ENCODE measurements around the gene WWP2.
"Not testable (repeated sequence)": the region's sequence is repeated elsewhere in the genome, so short reads cannot be mapped to it uniquely, and the experiment has no call there.

Gene WWP2

DNA sequence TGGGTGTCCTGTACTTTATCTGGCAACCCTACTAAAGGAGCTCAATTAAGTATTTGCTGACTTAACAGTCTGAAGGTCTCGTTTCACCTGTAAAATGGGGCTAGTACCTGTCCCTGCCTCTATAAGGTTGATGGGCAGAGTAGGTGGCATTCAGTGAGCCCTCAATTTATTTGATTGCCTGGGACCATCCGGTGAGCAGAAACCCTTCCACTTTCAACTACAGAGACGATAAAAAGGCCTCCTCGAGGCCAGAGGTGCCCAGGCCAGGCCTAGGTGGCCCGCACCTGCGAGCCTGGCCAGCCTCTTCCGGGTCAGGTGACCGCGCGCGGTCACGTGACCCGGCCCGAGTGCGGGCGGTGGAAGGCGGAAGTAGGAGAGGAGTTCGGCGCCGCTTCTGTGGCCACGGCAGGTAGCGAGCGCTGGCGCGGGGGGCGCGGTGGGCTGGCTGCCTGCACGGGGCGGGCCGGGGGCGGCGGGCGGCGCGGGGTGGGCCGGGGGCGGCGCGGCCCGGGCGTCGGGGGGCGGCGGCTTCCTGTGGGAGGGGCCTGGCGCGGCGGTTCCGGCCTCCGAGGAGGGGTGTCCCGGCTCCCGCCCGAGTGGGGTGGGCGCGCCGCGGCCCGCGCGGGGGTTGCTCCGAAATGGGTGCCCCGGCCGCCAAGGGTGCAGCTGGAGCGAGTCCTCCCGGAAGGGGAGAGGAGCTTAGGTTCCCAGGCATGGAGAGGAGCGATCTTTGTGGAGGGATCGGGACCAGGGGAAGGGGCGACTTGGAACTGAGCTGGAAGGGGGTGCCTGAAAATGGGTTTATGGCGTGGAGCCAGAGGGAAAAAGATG is at the start of gene WWP2:
Gene WWP2, plus strand, starts transcription at position 350 of the 831 bp plus-strand sequence. CDS start 24,679 bp downstream, outside the sequence.
- H3K4me3 Mint-ChIP-seq: peak within 1 kb of the TSS; percentile 86 to 95
- H3K27ac Mint-ChIP-seq: peak within 1 kb of the TSS; percentile 99
- ATAC-seq (peak; percentile 92), DNase-seq (peak; percentile 71 to 76)
- H3K27me3 Mint-ChIP-seq: no peaks in the 10 kb centered on the region
- no peaks in the 10 kb centered on the region for H3K9me3 Mint-ChIP-seq
- H3K4me1 Mint-ChIP-seq: peaks cover 44% of the 10 kb centered on the region

DNA sequence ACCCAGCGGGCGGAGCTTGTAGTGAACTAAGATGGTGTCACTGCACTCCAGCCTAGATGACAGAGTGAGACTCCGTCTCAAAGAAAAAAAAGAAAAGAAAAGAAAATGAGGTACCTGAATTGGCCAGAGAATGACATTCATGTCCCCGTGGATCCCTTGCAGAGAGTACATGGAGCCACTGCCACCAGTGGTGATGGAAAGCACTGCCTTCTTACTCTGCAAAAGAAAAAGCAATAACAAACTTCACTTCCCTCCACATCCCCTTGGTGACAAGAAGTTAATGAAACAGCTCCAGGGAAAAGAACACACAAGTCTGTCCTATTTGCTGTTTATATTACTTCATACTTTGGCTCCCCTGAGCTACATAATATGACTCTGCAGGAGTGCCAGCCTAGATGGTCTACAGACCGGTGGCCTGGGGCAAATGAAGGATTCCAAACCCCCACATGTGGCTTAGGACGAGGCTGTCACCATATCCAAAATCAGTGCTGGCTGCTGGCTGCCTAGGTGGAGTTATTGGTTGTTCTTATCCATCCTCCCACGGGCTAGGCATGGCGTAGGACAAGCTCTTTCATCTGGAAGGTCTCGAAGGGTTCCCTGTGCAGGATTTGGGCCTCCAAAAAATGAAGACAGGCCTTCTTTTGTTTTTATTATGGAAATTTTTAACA is 49.1 kb upstream of the WWP2 start:
- Mint-ChIP-seq H3K4me1 (no peaks in the 10 kb centered on the region), H3K27ac (no peak overlapping the region)
- ATAC-seq: peak; percentile 42

DNA sequence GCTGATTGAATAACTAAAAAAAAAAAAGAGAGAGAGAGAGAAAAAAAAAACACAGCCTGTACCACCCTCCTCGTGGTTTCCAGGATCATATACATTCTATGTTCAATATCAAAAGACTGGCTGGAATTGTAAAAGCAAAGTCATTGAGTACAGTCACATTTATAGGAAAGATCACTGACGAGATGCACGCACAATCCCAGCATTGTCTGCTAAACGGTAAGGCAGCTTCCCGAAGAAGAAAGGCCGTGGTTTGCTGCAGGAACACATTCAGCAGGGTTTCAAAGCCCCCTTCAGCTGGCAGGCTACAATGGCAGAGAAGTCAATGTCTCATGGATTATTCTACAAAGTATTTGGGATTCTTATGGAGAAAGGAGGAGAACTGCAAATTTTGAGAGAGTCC is 45.1 kb upstream of the WWP2 start:
- H3K4me1 Mint-ChIP-seq: peaks cover 7% of the 10 kb centered on the region
- H3K27ac Mint-ChIP-seq: peak overlapping the region in 1 of 2 donors; percentile 19
- no peaks in the 10 kb centered on the region for H3K9me3 Mint-ChIP-seq
- no peaks in the 10 kb centered on the region for H3K27me3 Mint-ChIP-seq
- DNase-seq (no peak), ATAC-seq (no peak)
- no peak overlapping the region for H3K4me3 Mint-ChIP-seq

More for the DNA sequence above, 49.1 kb upstream of the WWP2 start:
- Mint-ChIP-seq H3K27me3 (no peaks in the 10 kb centered on the region), H3K9me3 (no peaks in the 10 kb centered on the region), H3K4me3 (no peak overlapping the region)
- no peak for DNase-seq

DNA sequence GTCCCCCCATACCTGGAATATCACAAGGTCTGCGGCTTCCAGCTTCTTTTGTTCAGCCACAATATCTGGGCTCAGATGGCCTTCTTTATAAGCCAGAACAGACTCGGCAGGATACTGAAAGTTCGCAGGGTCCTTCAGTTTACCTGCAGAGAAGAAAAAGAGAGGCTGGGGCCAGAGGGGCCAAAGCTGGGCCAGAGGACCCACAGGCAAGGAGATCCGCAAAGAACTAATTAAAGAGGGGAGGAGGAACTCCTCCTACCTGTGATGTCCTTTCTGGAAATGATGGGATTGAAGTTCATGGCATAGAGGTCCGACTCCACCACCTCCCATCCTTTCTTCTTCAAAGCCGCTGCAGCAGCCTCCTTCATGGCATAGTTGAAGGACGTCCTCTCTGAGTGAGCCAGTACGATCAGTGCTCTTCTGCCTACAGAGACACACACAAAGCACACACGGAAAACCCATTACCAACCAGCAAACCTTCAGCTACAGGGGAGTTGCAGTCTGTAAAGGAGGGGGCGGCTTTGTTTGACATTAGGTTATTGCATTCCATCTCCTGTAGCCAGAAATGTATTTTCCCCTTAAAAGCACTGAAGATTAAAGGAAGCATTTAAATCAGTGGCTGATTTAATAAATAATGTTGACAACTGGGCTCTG is 43.9 kb upstream of the WWP2 start:
- DNase-seq (no peak), ATAC-seq (no peak)
- Mint-ChIP-seq H3K9me3 (no peaks in the 10 kb centered on the region), H3K27me3 (no peaks in the 10 kb centered on the region), H3K4me3 (no peak overlapping the region), H3K27ac (no peak overlapping the region), H3K4me1 (peaks cover 13% of the 10 kb centered on the region)

DNA sequence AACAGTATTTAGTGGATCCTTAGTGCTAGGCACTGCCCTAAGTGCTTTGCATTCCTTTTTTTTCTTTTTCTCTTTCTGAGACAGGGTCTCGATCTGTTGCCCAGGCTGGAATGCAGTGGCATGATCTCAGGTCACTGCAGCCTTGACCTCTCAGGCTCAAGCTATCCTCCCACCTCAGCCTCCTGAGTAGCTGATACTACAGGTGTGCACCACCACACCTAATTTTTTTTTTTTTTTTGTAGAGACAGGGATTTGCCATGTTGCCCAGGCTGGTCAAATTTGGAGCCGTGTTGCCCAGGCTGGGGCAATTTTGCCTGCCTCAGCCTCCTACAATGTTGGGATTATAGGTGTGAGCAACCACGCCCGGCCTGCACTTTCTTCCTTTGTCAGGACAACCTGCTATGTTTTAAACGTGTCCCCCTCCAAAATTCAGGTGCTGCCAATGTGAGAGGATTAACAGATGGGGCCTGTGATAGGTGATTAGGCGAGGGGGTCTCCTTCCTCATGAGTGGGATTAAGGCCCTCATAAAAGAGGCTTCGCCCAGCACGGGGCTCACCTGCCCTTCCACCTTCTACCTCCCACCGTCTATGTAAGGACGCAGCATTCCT is 41.2 kb upstream of the WWP2 start:
- ATAC-seq (no peak), DNase-seq (no peak)
- no peaks in the 10 kb centered on the region for H3K9me3 Mint-ChIP-seq
- H3K27ac Mint-ChIP-seq: peak overlapping the region in 1 of 2 donors; percentile 77
- peaks cover 30% of the 10 kb centered on the region for H3K4me1 Mint-ChIP-seq
- no peaks in the 10 kb centered on the region for H3K27me3 Mint-ChIP-seq
- H3K4me3 Mint-ChIP-seq: no peak overlapping the region

DNA sequence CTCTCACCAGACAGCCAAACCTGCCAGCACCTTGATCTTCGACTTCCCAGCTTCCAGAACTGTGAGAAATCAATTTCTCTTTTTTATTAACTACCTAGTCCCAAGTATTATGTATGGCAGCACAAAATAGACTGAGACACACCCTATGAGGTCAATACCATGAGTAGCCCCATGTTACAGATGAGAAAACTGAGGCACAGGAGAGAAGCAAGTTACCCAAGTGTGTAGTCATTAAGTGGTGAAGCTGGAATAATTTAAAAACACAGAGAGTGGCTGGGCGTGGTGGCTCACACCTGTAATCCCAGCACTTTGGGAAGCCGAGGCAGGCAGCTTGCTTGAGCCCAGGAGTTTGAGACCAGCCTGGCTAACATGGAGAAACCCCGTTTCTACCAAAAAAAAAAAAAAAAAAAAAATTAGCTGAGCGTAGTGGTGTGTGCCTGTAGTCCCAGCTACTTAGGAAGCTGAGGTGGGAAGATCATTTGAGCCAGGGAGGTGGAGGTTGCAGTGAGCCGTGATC is 40.6 kb upstream of the WWP2 start:
- peak overlapping the region in 1 of 2 donors; percentile 77 for H3K27ac Mint-ChIP-seq
- H3K9me3 Mint-ChIP-seq: no peaks in the 10 kb centered on the region
- DNase-seq: no peak
- no peak for ATAC-seq
- H3K4me3 Mint-ChIP-seq: no peak overlapping the region
- no peaks in the 10 kb centered on the region for H3K27me3 Mint-ChIP-seq
- H3K4me1 Mint-ChIP-seq: peaks cover 36% of the 10 kb centered on the region

DNA sequence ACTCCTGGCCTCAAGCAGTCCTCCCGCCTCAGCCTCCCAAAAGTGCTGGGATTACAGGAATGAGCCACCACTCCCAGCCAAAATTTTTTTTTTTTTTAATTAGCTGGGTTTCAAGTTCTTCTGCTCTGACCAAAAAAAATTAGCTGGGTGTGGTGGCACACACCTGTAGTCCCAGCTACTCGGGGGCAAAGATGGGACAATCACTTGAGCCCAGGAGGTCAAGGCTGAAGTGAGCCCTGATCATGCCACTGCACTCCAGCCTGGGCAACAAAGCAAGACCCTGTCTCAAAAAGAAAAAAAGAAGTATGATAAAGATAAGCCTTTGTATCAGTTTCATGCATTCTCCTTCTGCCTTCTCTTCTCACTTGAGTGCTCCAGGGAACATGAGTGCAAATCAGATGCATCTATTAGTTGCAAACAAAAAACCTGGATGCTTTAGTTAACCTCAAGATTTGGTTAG is 37.7 kb upstream of the WWP2 start:
- Mint-ChIP-seq H3K4me1 (peaks cover 52% of the 10 kb centered on the region), H3K27ac (no peak overlapping the region), H3K4me3 (no peak overlapping the region), H3K27me3 (no peaks in the 10 kb centered on the region), H3K9me3 (no peaks in the 10 kb centered on the region)
- no peak for ATAC-seq
- no peak for DNase-seq

DNA sequence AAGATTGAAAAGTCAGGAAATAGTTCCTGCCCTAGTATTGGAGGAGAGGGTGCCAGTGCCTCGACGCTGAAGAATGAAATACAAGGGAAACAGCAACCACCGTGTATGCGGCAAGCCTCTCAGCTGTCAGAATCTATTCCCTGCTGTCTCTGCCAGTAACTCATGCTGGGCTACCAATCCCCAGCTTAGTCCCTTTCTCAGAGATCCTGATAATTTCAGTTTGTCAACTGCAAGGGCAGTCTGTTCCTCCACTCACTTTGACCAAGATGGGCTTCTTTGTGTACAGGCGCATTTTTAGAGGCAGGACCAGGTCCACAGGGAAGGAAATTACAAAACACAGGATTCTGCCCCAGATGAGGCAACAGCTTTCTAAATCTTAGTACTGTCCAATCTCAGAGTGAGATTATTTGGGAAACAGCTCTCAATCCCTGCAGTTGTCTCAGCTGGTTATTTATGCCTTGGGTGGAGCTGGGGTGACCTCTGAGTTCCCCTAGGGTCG is 37.1 kb upstream of the WWP2 start:
- H3K4me3 Mint-ChIP-seq: peak overlapping the region in 1 of 2 donors; percentile 95
- no peak overlapping the region for H3K27ac Mint-ChIP-seq
- no peaks in the 10 kb centered on the region for H3K27me3 Mint-ChIP-seq
- peaks cover 52% of the 10 kb centered on the region for H3K4me1 Mint-ChIP-seq
- no peak for ATAC-seq
- DNase-seq: no peak
- no peaks in the 10 kb centered on the region for H3K9me3 Mint-ChIP-seq

DNA sequence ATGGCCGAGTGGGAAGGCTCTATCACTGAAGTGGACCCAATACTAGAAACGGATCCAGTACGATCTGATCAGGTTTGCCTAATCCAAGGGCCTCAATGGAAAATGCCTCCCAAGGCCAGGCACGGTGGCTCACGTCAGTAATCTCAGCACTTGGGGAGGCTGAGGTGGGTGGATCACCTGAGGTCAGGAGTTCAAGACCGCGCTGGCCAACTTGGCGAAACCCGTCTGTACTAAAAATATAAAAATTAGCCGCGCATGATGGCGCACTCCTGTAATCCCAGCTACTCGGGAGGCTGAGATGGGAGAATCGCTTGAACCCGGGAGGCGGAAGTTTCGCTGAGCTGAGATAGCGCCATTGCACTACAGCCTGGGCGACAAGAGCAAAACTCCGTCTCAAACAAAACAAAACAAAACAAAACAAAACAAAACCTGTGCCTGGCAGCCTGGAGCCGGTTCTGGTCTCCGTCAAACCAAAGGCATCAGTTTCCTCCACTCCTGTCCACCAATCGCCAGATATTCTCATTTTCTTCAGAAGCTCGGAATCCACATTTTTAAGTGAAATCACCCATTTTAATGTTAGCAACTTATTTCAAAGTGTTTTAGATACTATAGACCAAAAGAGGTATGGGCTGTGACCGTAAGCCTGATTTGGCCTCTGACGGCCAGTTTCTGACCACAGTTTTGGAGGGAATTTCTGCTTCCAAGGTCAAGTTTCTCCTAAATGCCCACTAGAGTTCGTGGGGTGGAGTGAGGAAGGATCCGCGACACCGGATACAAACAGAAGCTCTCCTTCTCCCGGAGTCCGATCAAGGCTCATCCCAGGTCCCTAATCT is 36.4 kb upstream of the WWP2 start:
- Mint-ChIP-seq H3K4me3 (peak overlapping the region; percentile 95 to 99), H3K27me3 (no peaks in the 10 kb centered on the region), H3K9me3 (no peaks in the 10 kb centered on the region), H3K27ac (peak overlapping the region; percentile 96 to 98), H3K4me1 (peaks cover 52% of the 10 kb centered on the region)
- no peak for ATAC-seq
- no peak for DNase-seq

DNA sequence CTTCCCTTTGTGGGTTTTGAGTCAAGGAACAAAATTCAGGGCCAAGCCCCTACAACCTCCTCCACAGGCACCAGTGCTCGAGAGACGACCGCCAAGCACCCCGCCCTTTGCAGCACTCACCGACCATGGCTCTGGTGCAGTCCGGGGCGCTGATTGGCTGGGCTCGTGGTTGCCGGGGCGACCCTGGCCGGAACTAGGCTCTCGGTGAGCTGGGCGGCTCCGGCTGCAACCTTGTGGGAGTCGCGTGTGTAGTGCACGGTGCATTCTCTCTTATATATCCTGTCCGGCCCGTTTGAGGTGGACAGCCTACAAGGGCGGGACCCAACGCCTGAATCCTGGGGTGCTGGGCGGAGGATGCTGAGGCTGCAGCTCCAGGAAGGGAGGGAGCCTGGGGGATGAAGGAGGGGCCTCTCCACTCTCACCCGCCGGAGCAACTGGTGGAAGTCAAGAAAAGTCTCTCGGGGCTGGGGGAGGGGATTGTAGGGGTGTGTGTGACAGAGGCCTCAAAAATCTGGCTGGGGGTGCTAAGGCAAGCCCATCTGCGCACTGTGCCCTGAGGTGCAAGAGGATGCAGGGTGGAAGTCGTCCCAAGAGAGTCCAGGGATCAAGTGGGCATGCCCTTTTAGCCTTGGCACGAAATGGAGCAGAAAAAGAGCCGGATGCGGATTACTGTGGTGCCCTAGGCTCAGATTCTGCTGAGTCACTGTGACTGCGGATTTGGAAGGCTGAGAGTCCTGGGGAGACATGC is 35.6 kb upstream of the WWP2 start, which contains the start of gene NQO1:
Gene NQO1, minus strand, starts transcription at position 248 of the 748 bp plus-strand sequence. Its CDS starts 121 bp downstream, at position 127.
- no peaks in the 10 kb centered on the region for H3K27me3 Mint-ChIP-seq
- peaks cover 48% of the 10 kb centered on the region for H3K4me1 Mint-ChIP-seq
- peak within 1 kb of the TSS; percentile 96 to 98 for H3K27ac Mint-ChIP-seq
- DNase-seq (peak; percentile 89 to 93), ATAC-seq (peak; percentile 100)
- no peaks in the 10 kb centered on the region for H3K9me3 Mint-ChIP-seq
- peak within 1 kb of the TSS; percentile 95 to 99 for H3K4me3 Mint-ChIP-seq

DNA sequence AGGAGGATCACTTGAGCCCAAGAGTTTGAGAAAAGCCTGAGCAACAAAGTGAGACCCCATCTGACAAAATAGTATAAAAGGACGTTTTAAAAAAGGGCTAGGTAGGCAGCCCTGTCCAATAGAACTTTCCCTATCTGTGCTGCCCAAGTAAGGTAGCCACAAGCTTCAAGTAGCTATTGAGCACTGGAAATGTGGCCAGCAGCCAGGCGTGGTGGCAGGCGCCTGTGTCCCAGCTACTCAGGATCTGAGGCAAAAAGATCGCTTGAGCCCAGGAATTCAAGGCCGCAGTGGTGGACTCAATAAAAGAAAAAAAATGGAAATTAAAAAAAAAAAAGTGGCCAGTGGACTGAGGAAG is 34.2 kb upstream of the WWP2 start:
- H3K27me3 Mint-ChIP-seq: no peaks in the 10 kb centered on the region
- peak overlapping the region; percentile 21 to 99 for H3K4me3 Mint-ChIP-seq
- DNase-seq (no peak), ATAC-seq (no peak)
- H3K9me3 Mint-ChIP-seq: no peaks in the 10 kb centered on the region
- no peak overlapping the region for H3K27ac Mint-ChIP-seq
- H3K4me1 Mint-ChIP-seq: peaks cover 43% of the 10 kb centered on the region

DNA sequence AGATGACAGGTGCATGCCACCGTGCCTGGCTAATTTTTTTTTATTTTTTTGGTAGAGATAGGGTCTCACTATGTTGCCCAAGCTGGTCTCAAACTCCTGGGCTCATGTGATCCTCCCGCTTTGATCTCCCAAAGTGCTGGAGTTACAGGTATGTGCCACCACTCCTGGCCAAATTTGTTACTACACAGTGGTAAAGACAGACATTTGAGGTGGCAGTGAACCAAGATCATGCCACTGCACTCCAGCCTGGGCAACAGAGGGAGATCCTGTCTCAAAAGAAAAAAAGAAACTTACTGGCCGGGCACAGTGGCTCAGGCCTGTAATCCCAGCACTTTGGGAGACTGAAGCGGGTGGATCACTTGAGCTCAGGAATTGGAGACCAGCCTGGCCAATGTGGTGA is 33.1 kb upstream of the WWP2 start:
- peaks cover 36% of the 10 kb centered on the region for H3K4me1 Mint-ChIP-seq
- not testable (repeated sequence) for H3K27ac Mint-ChIP-seq, H3K27me3 Mint-ChIP-seq, H3K9me3 Mint-ChIP-seq, H3K4me3 Mint-ChIP-seq, ATAC-seq, DNase-seq

DNA sequence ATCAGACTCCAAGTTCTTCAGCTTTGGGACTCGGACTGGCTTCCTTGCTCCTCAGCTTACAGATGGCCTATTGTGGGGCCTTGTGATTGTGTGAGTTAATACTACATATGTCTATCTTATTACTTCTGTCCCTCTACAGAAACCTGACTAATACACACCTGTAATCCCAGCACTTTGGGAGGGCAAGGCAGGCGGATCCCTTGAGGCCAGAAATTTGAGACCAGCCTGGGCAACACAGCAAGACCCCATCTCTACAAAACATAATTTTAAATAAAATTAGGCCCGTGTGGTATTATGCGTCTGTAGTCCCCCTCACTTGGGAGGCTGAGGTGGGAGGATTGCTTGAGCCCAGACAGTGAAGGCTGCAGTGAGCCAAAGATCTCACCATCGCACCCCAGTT is 30.9 kb upstream of the WWP2 start:
- not testable (repeated sequence) for ATAC-seq, H3K4me3 Mint-ChIP-seq, H3K27ac Mint-ChIP-seq, DNase-seq, H3K27me3 Mint-ChIP-seq, H3K9me3 Mint-ChIP-seq
- H3K4me1 Mint-ChIP-seq: peaks cover 19% of the 10 kb centered on the region

DNA sequence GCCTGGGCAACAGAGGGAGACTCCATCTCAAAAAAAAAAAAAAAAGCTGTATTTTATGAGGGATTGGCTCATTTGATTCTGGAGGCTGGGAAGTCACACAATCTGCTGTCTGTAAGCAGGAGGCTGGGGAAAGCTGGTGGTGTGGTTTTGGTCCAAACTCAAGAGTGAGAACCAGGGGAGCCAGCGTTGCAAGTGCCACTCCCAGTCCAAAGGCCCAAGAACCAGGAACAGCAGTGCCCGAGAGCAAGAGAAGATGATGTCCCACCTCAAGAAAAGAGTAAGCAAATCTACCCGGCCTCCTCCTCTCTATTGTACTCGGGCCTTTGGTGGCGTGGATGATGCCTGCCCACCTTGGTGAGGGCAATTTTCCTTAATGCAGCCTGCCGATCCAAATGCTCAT is 30.0 kb upstream of the WWP2 start:
- Mint-ChIP-seq H3K27ac (no peak overlapping the region), H3K27me3 (no peaks in the 10 kb centered on the region), H3K9me3 (no peaks in the 10 kb centered on the region), H3K4me3 (no peak overlapping the region), H3K4me1 (peaks cover 10% of the 10 kb centered on the region)
- DNase-seq (no peak), ATAC-seq (no peak)

Data from stimulated activated naive CD8-positive, alpha-beta T cell treated with anti-CD3 and anti-CD28 coated beads, Interleukin-15, amount 100 ng/mL, for 72 hours (primary cell).